ENCODE results near the gene ZNF280B. TPM values are rescaled to one million over a fixed set of nuclear protein-coding genes. Genes with fewer than 3 reads are reported as not detected.

ZNF280B gene
- polyA plus RNA-seq, 1 of the 3 experiments (the other 2 are of a cell fraction), result 0.82 TPM

DNA sequence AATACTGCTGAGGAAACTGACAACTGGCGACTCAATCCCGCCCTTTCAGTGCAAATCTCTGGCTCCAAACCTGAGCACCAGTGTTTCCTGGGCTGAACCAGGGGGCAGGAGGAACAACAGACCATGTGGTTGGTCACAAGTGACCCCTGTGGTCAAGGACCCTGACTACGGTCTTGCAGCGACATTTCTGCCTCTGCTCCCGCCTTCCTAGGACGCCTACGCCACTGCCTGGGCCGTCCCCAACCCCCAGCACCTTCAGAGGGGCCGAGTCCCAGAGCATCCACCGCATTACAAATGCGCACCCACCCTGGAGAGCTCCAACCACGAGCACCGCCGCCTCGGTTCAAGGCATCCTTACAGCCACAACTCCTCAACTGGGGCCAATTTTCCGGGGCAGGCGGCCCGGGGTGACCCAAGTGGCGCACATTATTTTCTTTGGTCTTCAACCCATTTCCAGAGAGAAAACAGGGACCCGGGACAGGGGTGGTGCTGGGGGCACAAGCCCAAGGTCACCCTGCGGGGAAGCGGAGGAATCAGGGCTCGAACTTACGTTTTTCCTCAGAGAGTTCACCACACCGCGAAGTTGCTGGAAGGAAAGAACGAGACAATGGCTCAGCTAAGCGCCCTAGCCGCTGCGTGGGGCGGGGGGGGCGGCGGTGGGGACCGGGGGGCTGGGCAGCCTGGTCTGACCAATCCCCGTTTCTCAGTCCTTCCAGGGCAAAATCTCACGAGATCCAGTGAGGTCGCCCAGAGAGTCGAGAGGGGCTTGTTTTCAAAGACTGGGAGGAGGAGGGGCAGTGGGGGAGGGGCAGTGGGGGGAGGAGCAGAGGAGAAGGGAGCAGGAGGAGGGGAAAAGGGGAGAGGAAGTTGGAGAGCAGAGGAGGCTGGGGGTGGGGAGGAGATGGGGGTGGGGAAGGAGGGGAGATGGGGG, 48.7 kb upstream of the ZNF280B start:
- POLR2A ChIA-PET, result no interaction called here
- 5% methylated on average over 33 of the region's 38 CpGs for WGBS (ENCODE audit: low lambda C conversion rate)

More for the DNA sequence above, 48.7 kb upstream of the ZNF280B start:
- Histone ChIP-seq H3F3A (replicated peaks; ENCODE audit: insufficient read depth) (peaks cover 2% of the 10 kb centered on the region), H3K36me3 (replicated peaks in 1 of 2; ENCODE audit: control insufficient read depth in 1 of 2, insufficient read depth in 2 of 2, low read length in 1 of 2) (peaks cover 33 to 34% of the 10 kb centered on the region in 2 experiments), H3K27me3 (ENCODE audit: insufficient read depth) (no peaks in the 10 kb centered on the region), H3K4me3 (ENCODE audit: low read depth in 2 of 2, low read length in 1 of 2) (peak overlapping the region; percentile 71 to 97), H3K79me2 (ENCODE audit: insufficient read depth) (peaks cover 57% of the 10 kb centered on the region), H2AFZ (ENCODE audit: low read depth) (peak overlapping the region; percentile 70; the same call in 1 of the 2 replicates), H3K4me2 (peak overlapping the region; percentile 99), H3K9me2 (no peaks in the 10 kb centered on the region), H3K27ac (ENCODE audit: low read depth in 2 of 2, low read length in 1 of 2) (peak overlapping the region; percentile 68 to 90), H3K9me3 (no peaks in the 10 kb centered on the region), H3K4me1 (ENCODE audit: control insufficient read depth in 1 of 2, insufficient read depth in 2 of 2, low read depth in 1 of 2, low read length in 1 of 2) (peaks cover 4 to 49% of the 10 kb centered on the region in 2 experiments; a peak in 3 of 4 replicates), H3K9ac (peak overlapping the region; percentile 93), H4K20me1 (ENCODE audit: insufficient read depth) (peaks cover 50% of the 10 kb centered on the region)
- CTCF ChIA-PET, result interaction anchor here (0.9 to 1.6 kb wide), 3 partner anchors 11 to 49 kb away, joined by 3 read pairs; partner anchors contain the start of gene ZNF280B
- peak; percentile 90 for DNase-seq
- TF ChIP-seq MXI1 (IDR thresholded peaks at IDR 0.05; ENCODE audit: low read depth, low read length) (0 out of 2 replicates have a peak, but pooled peaks have one; percentile 25), RXRA (IDR thresholded peaks at IDR 0.05; ENCODE audit: borderline replicate concordance, low read depth) (no peak), EP300 (IDR thresholded peaks at IDR 0.05; ENCODE audit: borderline replicate concordance in 1 of 2, low read depth in 1 of 2, low read length in 1 of 2) (0 out of 4 replicates have a peak, but pooled peaks of 1 of the 2 experiments have one; percentile 16), CHD2 (IDR thresholded peaks at IDR 0.05; ENCODE audit: low read length, partially characterized antibody) (peak; percentile 98), POLR2AphosphoS5 (IDR thresholded peaks at IDR 0.05; ENCODE audit: low read depth, low read length) (peak; percentile 29; the same call in 1 of the 2 replicates), ZBTB33 (IDR thresholded peaks at IDR 0.05; ENCODE audit: borderline replicate concordance, low read depth) (peak; percentile 89; the same call in 1 of the 2 replicates), JUND (IDR thresholded peaks at IDR 0.05) (no peak), REST (IDR thresholded peaks at IDR 0.05; ENCODE audit: low read depth, low read length) (peak; percentile 34; the same call in 1 of the 2 replicates)
- TF ChIP-seq, protein P1, sequence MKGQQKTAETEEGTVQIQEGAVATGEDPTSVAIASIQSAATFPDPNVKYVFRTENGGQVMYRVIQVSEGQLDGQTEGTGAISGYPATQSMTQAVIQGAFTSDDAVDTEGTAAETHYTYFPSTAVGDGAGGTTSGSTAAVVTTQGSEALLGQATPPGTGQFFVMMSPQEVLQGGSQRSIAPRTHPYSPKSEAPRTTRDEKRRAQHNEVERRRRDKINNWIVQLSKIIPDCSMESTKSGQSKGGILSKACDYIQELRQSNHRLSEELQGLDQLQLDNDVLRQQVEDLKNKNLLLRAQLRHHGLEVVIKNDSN (IDR thresholded peaks at IDR 0.05; ENCODE audit: borderline replicate concordance, low read depth), result no peak
- TF ChIP-seq, protein P2, sequence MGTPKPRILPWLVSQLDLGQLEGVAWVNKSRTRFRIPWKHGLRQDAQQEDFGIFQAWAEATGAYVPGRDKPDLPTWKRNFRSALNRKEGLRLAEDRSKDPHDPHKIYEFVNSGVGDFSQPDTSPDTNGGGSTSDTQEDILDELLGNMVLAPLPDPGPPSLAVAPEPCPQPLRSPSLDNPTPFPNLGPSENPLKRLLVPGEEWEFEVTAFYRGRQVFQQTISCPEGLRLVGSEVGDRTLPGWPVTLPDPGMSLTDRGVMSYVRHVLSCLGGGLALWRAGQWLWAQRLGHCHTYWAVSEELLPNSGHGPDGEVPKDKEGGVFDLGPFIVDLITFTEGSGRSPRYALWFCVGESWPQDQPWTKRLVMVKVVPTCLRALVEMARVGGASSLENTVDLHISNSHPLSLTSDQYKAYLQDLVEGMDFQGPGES (IDR thresholded peaks at IDR 0.05; ENCODE audit: low read depth, low read length), result no peak

All from SK-N-SH (cell line).